HK-2 (cell line): ENCODE measurements around the gene ZNF674.
A peak's percentile ranks its signal among the peaks of the same experiment; 100 is the strongest.

Experiments
- DNase-seq: peaks from one replicate; pipeline ENCODE4 v3.0.0-alpha.2; 2018; ENCODE audit not compliant: unreplicated experiment

ZNF674 gene

GRCh38 chrX:46545111-46546005 lies at the start of gene ZNF674:
Gene ZNF674 (minus strand): TSS chrX:46545421. CDS start chrX:46542087, 3,334 bp downstream.
- peak; percentile 94 for DNase-seq

GRCh38 chrX:46589977-46590723 lies 44.9 kb upstream of the ZNF674 start:
- no peak for DNase-seq

GRCh38 chrX:46588263-46588662 lies 43.0 kb upstream of the ZNF674 start:
- peak; percentile 26 for DNase-seq

- DNase-seq, result no peak
Observed at GRCh38 chrX:46587753-46588171, 42.5 kb upstream of the ZNF674 start.

- DNase-seq, result no peak
Observed at GRCh38 chrX:46587158-46587557, 41.9 kb upstream of the ZNF674 start.

GRCh38 chrX:46584736-46585135 lies 39.5 kb upstream of the ZNF674 start:
- no peak for DNase-seq

- no peak for DNase-seq
Observed at GRCh38 chrX:46582966-46583365, 37.7 kb upstream of the ZNF674 start.

GRCh38 chrX:46582325-46582724 lies 37.1 kb upstream of the ZNF674 start:
- no peak for DNase-seq

- DNase-seq, result no peak
Observed at GRCh38 chrX:46580613-46581012, 35.4 kb upstream of the ZNF674 start.

GRCh38 chrX:46579250-46579649 lies 34.0 kb upstream of the ZNF674 start:
- no peak for DNase-seq

- DNase-seq, result no peak
Observed at GRCh38 chrX:46577221-46578005, 32.2 kb upstream of the ZNF674 start.

GRCh38 chrX:46576458-46576857 lies 31.2 kb upstream of the ZNF674 start:
- DNase-seq, result no peak

- no peak for DNase-seq
Observed at GRCh38 chrX:46575991-46576392, 30.8 kb upstream of the ZNF674 start.

- DNase-seq, result no peak
Observed at GRCh38 chrX:46575586-46575985, 30.4 kb upstream of the ZNF674 start.

- DNase-seq, result peak; percentile 33
Observed at GRCh38 chrX:46574774-46575381, 29.7 kb upstream of the ZNF674 start.

GRCh38 chrX:46573892-46574773 lies 28.9 kb upstream of the ZNF674 start:
- DNase-seq, result peak; percentile 64

- peak; percentile 68 for DNase-seq
Observed at GRCh38 chrX:46573331-46573891, 28.2 kb upstream of the ZNF674 start, which contains the start of gene CHST7. Gene CHST7 (plus strand): TSS chrX:46573765. CDS start chrX:46573932, 167 bp downstream.

- no peak for DNase-seq
Observed at GRCh38 chrX:46572340-46572936, 27.2 kb upstream of the ZNF674 start.

GRCh38 chrX:46571423-46572339 lies 26.5 kb upstream of the ZNF674 start:
- no peak for DNase-seq
